GM23338 (cell line): ENCODE results near the gene STAM. TPM values are rescaled to one million over a fixed set of nuclear protein-coding genes. Genes with fewer than 3 reads are reported as not detected.

Experiments used
- ATAC-seq: fragments of 200-7000 bp; cut with Tn5 transposase; 3 replicates; pipeline ENCODE4 v1.9.1; 2020
- DNase-seq: peaks from one replicate; pipeline ENCODE4 v3.0.0-alpha.2; 2015; ENCODE audit warnings: low spot score
- H2AFZ ChIP-seq: fragments of 200-600 bp; sonication (generic); 2 replicates; pipeline ENCODE4 v1.8.0; 2016; ENCODE audit warnings: antibody characterized with exemption, mild to moderate bottlenecking, moderate library complexity
- H3F3A ChIP-seq: fragments of 200-600 bp; sonication (generic); replicated peaks from 2 replicates; pipeline ENCODE4 v1.8.0; 2017; ENCODE audit warnings: antibody characterized with exemption, mixed run types, low read depth
- H3K27ac ChIP-seq: fragments of 200-600 bp; sonication (generic); 2 replicates; pipeline ENCODE4 v1.6.1; 2016; ENCODE audit warnings: low read depth
- H3K27me3 ChIP-seq: fragments of 200-600 bp; sonication (generic); 2 replicates; pipeline ENCODE4 v1.8.0; 2016; ENCODE audit warnings: mild to moderate bottlenecking, mixed run types, moderate library complexity; ENCODE audit not compliant: insufficient read depth
- H3K36me3 ChIP-seq: fragments of 200-600 bp; sonication (generic); 2 replicates; pipeline ENCODE4 v1.8.0; 2016; ENCODE audit warnings: mild to moderate bottlenecking; ENCODE audit not compliant: insufficient read depth
- H3K4me1 ChIP-seq: fragments of 200-600 bp; sonication (generic); 2 replicates; pipeline ENCODE4 v1.8.0; 2016; ENCODE audit warnings: mild to moderate bottlenecking, moderate library complexity; ENCODE audit not compliant: insufficient read depth
- H3K4me2 ChIP-seq: fragments of 200-600 bp; sonication (generic); 2 replicates; pipeline ENCODE4 v1.7.1; 2017; ENCODE audit warnings: mixed run types
- H3K4me3 ChIP-seq: fragments of 200-600 bp; sonication (generic); 2 replicates; pipeline ENCODE4 v1.6.1; 2016; ENCODE audit warnings: mixed run types
- H3K79me2 ChIP-seq: fragments of 200-600 bp; sonication (generic); replicated peaks from 2 replicates; pipeline ENCODE4 v1.8.0; 2017; ENCODE audit warnings: mild to moderate bottlenecking; ENCODE audit not compliant: insufficient read depth
- H3K9me2 ChIP-seq: fragments of 200-600 bp; sonication (generic); 2 replicates; pipeline ENCODE4 v1.8.0; 2017; ENCODE audit not compliant: insufficient read depth
- H4K20me1 ChIP-seq: fragments of 200-600 bp; sonication (generic); replicated peaks from 2 replicates; pipeline ENCODE4 v1.8.0; 2017; ENCODE audit warnings: mild to moderate bottlenecking; ENCODE audit not compliant: insufficient read depth
- H3K27ac Mint-ChIP-seq: 2 replicates; pipeline ENCODE4 v1.8.0; 2020; ENCODE audit warnings: inconsistent platforms, mild to moderate bottlenecking, moderate library complexity, mixed read lengths
- H3K27me3 Mint-ChIP-seq: 3 replicates; pipeline ENCODE4 v1.8.0; 2022; ENCODE audit warnings: low read depth, mild to moderate bottlenecking, moderate library complexity, mixed read lengths, inconsistent platforms; ENCODE audit not compliant: insufficient read depth, poor library complexity
- H3K36me3 Mint-ChIP-seq: 3 replicates; pipeline ENCODE4 v1.8.0; 2021; ENCODE audit warnings: low read depth, mild to moderate bottlenecking, inconsistent platforms, moderate library complexity, mixed read lengths
- H3K4me1 Mint-ChIP-seq: 3 replicates; pipeline ENCODE4 v1.8.0; 2020; ENCODE audit warnings: mild to moderate bottlenecking, inconsistent platforms, mixed read lengths
- H3K4me3 Mint-ChIP-seq: 3 replicates; pipeline ENCODE4 v1.8.0; 2021; ENCODE audit warnings: moderate library complexity, mild to moderate bottlenecking, inconsistent platforms, mixed read lengths
- H3K9me3 Mint-ChIP-seq: 3 replicates; pipeline ENCODE4 v1.8.0; 2020; ENCODE audit warnings: moderate library complexity, mild to moderate bottlenecking, inconsistent platforms, mixed read lengths
- ETS1 ChIP-seq: IDR thresholded peaks from 2 replicates; pipeline ENCODE4 v1.6.1; 2016; ENCODE audit warnings: antibody characterized with exemption
- POLR2AphosphoS5 ChIP-seq: IDR thresholded peaks from 2 replicates; pipeline ENCODE4 v1.6.1; 2016; ENCODE audit warnings: antibody characterized with exemption, low read depth
- REST ChIP-seq: IDR thresholded peaks from one replicate; pipeline ENCODE4 v1.6.1; 2018; ENCODE audit warnings: antibody characterized with exemption; ENCODE audit not compliant: unreplicated experiment
- ZNF114 ChIP-seq: fragments of 250-450 bp; sonication (Bioruptor Pico); IDR thresholded peaks from 2 replicates; pipeline ENCODE4 v1.5.0; 2020; ENCODE audit warnings: mild to moderate bottlenecking, moderate library complexity
- ZNF331 ChIP-seq: fragments of 250-450 bp; sonication (Bioruptor Pico); IDR thresholded peaks from 2 replicates; pipeline ENCODE4 v1.5.0; 2020; ENCODE audit warnings: low read depth, mild to moderate bottlenecking, moderate library complexity
- ZNF462 ChIP-seq: fragments of 250-450 bp; sonication (Bioruptor Pico); IDR thresholded peaks from 2 replicates; pipeline ENCODE4 v1.5.0; 2020; ENCODE audit warnings: mild to moderate bottlenecking, moderate library complexity
- polyA plus RNA-seq: library from polyadenylated mRNA; unstranded; fragments of >200 nt; fragmentation: Nextera tagmentation; extraction: Ambion mirVana; gene quantifications from 2 replicates; pipeline ENCODE4 v1.2.1, GENCODE V29; 2016
- total RNA-seq: library from RNA; depleted of rRNA; stranded (reverse); fragments of >200 nt; shearing (Covaris generic); gene quantifications from 2 replicates; pipeline ENCODE4 v1.2.3, GENCODE V29; 2014

Gene STAM
- total and polyA plus RNA-seq, 2 experiments from 2014 or later, result 28.8 to 40.5 TPM

GRCh38 chr10:17689137-17689536 lies 45.2 kb downstream of the STAM start:
- Histone ChIP-seq H3K4me2 (no peak overlapping the region), H3K27me3 (no peaks in the 10 kb centered on the region), H3K27ac (no peak overlapping the region), H3K9me2 (no peaks in the 10 kb centered on the region), H3K36me3 (0 out of 2 replicates have a peak, but pooled peaks cover 5% of the 10 kb centered on the region), H2AFZ (no peak overlapping the region), H3K4me1 (no peaks in the 10 kb centered on the region), H3F3A (no peaks in the 10 kb centered on the region), H3K4me3 (no peak overlapping the region), H4K20me1 (0 out of 2 replicates have a peak, but pooled peaks cover 5% of the 10 kb centered on the region), H3K79me2 (peaks cover 29% of the 10 kb centered on the region)
- H3K4me3 Mint-ChIP-seq, result no peak overlapping the region
- no peaks in the 10 kb centered on the region for H3K9me3 Mint-ChIP-seq
- no peak overlapping the region for H3K27ac Mint-ChIP-seq
- TF ChIP-seq ZNF114 (CRISPR knock-in tag) (no peak), ZNF331 (CRISPR knock-in tag) (no peak), ETS1 (no peak)
- ATAC-seq (no peak), DNase-seq (no peak)
- H3K36me3 Mint-ChIP-seq, result peaks cover 3% of the 10 kb centered on the region; the same call in 1 of the 3 replicates
- H3K4me1 Mint-ChIP-seq, result no peaks in the 10 kb centered on the region; the same call in 2 of the 3 replicates
- peaks cover 1% of the 10 kb centered on the region for H3K27me3 Mint-ChIP-seq

GRCh38 chr10:17693009-17693408 lies 49.1 kb downstream of the STAM start:
- no peak overlapping the region for H3K27ac Mint-ChIP-seq
- no peaks in the 10 kb centered on the region for H3K27me3 Mint-ChIP-seq

More at GRCh38 chr10:17693009-17693408, 49.1 kb downstream of the STAM start:
- no peak for ATAC-seq
- Histone ChIP-seq H3K4me3 (no peak overlapping the region), H4K20me1 (0 out of 2 replicates have a peak, but pooled peaks cover 5% of the 10 kb centered on the region), H2AFZ (no peak overlapping the region), H3K79me2 (peaks cover 3% of the 10 kb centered on the region; the same call in 1 of the 2 replicates), H3F3A (no peaks in the 10 kb centered on the region), H3K36me3 (peaks cover 10% of the 10 kb centered on the region; the same call in 1 of the 2 replicates), H3K27ac (no peak overlapping the region), H3K27me3 (no peaks in the 10 kb centered on the region), H3K9me2 (no peaks in the 10 kb centered on the region), H3K4me1 (no peaks in the 10 kb centered on the region), H3K4me2 (no peak overlapping the region)
- no peaks in the 10 kb centered on the region for H3K9me3 Mint-ChIP-seq
- H3K4me1 Mint-ChIP-seq, result no peaks in the 10 kb centered on the region
- TF ChIP-seq ZNF462 (CRISPR knock-in tag) (no peak), POLR2AphosphoS5 (no peak), ZNF114 (CRISPR knock-in tag) (no peak), REST (no peak)
- no peak for DNase-seq
- peaks cover 7% of the 10 kb centered on the region; the same call in 1 of the 3 replicates for H3K36me3 Mint-ChIP-seq
- no peak overlapping the region for H3K4me3 Mint-ChIP-seq
